Mucosa of descending colon (tissue), 3 donors: ENCODE data around the gene TNNI2. TPM values are rescaled to one million over a fixed set of nuclear protein-coding genes. Genes with fewer than 3 reads are reported as not detected.

Source experiments
- ATAC-seq: fragments of 200-7000 bp; cut with Tn5 transposase; one replicate; pipeline ENCODE4 v1.9.1; 2020; ENCODE audit warnings: mild to moderate bottlenecking, moderate library complexity
- DNase-seq, 3 donors: peaks; one replicate each; pipeline ENCODE4 v3.0.0-alpha.2; 2020
- H3K36me3 ChIP-seq: fragments of 200-600 bp; one replicate; pipeline ENCODE4 v1.8.0; 2021; ENCODE audit warnings: low read depth, mild to moderate bottlenecking
- H3K4me1 ChIP-seq: fragments of 200-600 bp; one replicate; pipeline ENCODE4 v1.8.0; 2021; ENCODE audit warnings: low read depth, mild to moderate bottlenecking
- H3K4me3 ChIP-seq: fragments of 200-600 bp; one replicate; pipeline ENCODE4 v1.8.0; 2021; ENCODE audit warnings: mild to moderate bottlenecking
- H3K9me3 ChIP-seq: fragments of 200-600 bp; one replicate; pipeline ENCODE4 v1.8.0; 2021; ENCODE audit warnings: mild to moderate bottlenecking
- CTCF ChIP-seq: fragments of 200-600 bp; IDR thresholded peaks from one replicate; pipeline ENCODE4 v1.8.0; 2022; ENCODE audit warnings: antibody characterized with exemption, mild to moderate bottlenecking
- intact Hi-C, 2 donors: fragments of 100-400 bp; cut with DNase I in 1 of 2; cut with micrococcal nuclease in 1 of 2; formaldehyde crosslinking; loops; one replicate each; pipeline versions ENCODE4 v1.11.0 to v1.11.1; 2022; cut with DNase I, micrococcal nuclease
- total RNA-seq, 3 donors: library from RNA; stranded (reverse); fragmentation: NEBNext Ultra II Directional in 2 of 3; extraction: Animal tissue kit (Norgen Biotek cat#: 25700) in 2 of 3; gene quantifications; one replicate each; pipeline versions ENCODE4 v1.2.1 to v1.2.4, GENCODE V29; 2021 to 2023
- donor health status: DM: no; HTN: no; CAD: no; lungs with moderate emphysema.
- donor health status: DM: no; HTN: no; CAD: no.
- donor health status: DM: no; HTN: yes; CAD: no.

Gene TNNI2
- total RNA-seq, 3 donors from 2014 or later: 0.46 TPM; not detected in 2

GRCh38 chr11:1822648-1823375 lies 16.0 kb upstream of the TNNI2 start:
- Histone ChIP-seq H3K4me1 (no peaks in the 10 kb centered on the region), H3K4me3 (no peak overlapping the region), H3K36me3 (no peaks in the 10 kb centered on the region), H3K9me3 (peaks cover 3% of the 10 kb centered on the region)
- no peak for ATAC-seq
- DNase-seq: no peak
- intact Hi-C loops: no loop called here
- no peak for TF ChIP-seq CTCF

GRCh38 chr11:1823376-1824220 lies 15.2 kb upstream of the TNNI2 start:
- Histone ChIP-seq H3K4me3 (no peak overlapping the region), H3K4me1 (no peaks in the 10 kb centered on the region), H3K36me3 (no peaks in the 10 kb centered on the region), H3K9me3 (peaks cover 3% of the 10 kb centered on the region)
- intact Hi-C loops: no loop called here
- ATAC-seq: no peak
- DNase-seq: no peak
- TF ChIP-seq CTCF: no peak

GRCh38 chr11:1824221-1825038 lies 14.4 kb upstream of the TNNI2 start:
- no peak for TF ChIP-seq CTCF
- DNase-seq: no peak
- ATAC-seq: no peak

GRCh38 chr11:1825039-1825740 lies 13.6 kb upstream of the TNNI2 start:
- H3K4me1 ChIP-seq: peaks cover 4% of the 10 kb centered on the region
- no peaks in the 10 kb centered on the region for H3K9me3 ChIP-seq
- H3K36me3 ChIP-seq: no peaks in the 10 kb centered on the region
- peak; percentile 48 for TF ChIP-seq CTCF
- DNase-seq (peak in 2 of 3 donors; percentile 66 to 77), ATAC-seq (peak; percentile 72)
- intact Hi-C loops: loop anchor here in 1 of 2 donors (5.0 kb wide), 1 partner anchor 133 kb away; no protein-coding TSS in a partner anchor
- no peak overlapping the region for H3K4me3 ChIP-seq

More at GRCh38 chr11:1824221-1825038, 14.4 kb upstream of the TNNI2 start:
- H3K4me1 ChIP-seq: no peaks in the 10 kb centered on the region
- H3K4me3 ChIP-seq: no peak overlapping the region
- no peaks in the 10 kb centered on the region for H3K36me3 ChIP-seq
- intact Hi-C loops: loop anchor here in 1 of 2 donors (5.0 kb wide), 1 partner anchor 132 kb away; no protein-coding TSS in a partner anchor
- H3K9me3 ChIP-seq: no peaks in the 10 kb centered on the region
